Glomerular visceral epithelial cell (primary cell): ENCODE measurements around the gene ANKRD7.

Source experiments
- DNase-seq: peaks from one replicate; pipeline ENCODE4 v3.0.0-alpha.2; 2016; ENCODE audit errors: extremely low spot score

The ANKRD7 gene, protein sequence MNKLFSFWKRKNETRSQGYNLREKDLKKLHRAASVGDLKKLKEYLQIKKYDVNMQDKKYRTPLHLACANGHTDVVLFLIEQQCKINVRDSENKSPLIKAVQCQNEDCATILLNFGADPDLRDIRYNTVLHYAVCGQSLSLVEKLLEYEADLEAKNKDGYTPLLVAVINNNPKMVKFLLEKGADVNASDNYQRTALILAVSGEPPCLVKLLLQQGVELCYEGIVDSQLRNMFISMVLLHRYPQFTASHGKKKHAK

DNA sequence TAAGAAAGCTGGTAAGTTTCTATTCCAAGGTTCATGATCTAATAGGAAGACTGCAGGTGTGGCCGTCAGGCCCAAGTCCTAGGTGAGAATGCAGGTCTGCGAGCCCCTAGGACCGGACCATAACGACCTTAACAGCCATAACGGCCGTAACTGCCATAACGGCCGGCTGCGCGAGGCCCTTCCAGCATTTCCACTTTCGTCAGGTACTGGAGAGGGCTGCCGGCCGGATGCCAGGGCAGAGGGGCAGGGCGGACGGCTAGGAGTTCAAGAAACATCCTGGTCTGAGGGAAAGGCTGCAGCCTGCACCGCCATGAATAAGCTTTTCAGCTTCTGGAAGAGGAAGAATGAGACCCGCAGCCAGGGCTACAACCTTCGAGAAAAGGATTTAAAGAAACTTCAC, at the start of gene ANKRD7:
Gene ANKRD7 (plus strand): TSS at position 184 of the 400 bp plus-strand sequence. CDS start 127 bp downstream, at position 311.
- no peak for DNase-seq

DNA sequence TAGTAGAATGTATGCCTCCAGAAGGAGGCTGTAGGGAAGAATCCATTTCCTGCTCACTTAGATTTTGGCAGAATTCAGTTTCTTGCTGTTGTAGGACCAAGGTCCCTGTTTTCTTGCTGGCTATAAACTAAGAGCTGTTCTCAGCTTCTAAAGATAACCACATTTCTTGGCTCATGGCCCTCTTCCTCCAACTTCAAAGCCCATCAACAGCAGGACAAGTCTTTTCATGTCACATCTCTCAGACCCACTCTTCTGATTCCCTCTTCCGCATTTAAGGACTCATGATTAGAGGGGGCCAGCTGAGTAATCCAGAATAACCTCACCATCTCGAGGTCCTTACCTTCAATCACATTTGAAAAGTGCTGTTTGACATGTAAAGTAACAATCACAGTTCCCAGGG, 48.8 kb upstream of the ANKRD7 start:
- DNase-seq: no peak

DNA sequence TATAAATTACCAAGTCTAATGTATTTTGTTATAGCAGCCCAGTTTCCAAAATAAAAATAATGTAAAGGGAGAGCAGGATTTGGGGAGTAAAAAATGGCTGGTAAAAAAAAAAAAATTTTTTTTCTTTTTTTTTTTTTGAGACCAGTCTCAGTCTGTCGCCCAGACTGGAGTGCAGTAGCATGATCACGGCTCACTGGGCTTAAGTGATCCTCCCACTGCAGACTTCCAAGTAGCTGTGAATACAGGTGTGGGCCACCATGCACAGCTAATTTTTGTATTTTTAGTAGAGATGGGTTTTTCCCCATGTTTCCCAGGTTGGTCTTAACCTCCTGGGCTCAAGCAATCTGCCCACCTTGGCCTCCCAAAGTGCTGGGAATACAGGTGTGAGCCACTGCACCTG, 45.3 kb upstream of the ANKRD7 start:
- DNase-seq: no peak

DNA sequence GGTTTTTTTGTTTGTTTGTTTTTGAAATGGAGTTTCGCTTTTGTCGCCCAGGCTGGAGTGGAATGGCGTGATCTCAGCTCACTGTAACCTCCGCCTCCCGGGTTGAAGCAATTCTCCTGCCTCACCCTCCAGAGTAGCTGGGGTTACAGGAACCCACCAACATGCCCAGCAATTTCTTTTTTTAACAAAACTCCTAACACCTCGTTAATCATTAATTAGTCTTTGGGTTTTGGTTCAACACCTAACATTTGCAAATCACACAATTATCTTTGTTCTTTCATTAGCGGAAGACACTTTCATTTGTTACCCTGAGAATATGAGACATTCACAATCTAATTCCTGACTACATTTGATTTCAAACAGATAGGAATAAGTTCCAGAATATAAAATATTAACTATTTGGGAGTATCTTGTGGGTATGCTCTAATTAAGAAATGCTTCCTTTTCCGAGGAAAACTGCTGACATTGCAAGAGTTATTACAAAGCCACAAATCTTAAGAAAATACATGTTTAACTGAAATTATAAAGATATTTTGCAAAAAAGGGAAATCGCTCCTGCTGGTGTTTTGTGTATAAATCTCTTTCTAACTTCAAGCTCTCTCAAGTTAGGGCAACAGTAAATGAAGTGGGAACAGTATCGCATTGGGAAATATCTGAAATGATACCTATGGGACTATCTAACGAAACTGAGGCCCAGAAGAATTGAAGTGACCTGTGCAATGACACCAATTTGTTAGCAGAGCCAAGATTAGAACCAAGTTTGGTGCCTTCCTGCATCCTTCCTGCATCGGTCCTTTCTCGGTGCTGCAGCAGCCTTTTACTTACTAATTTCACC, 41.7 kb upstream of the ANKRD7 start:
- no peak for DNase-seq

DNA sequence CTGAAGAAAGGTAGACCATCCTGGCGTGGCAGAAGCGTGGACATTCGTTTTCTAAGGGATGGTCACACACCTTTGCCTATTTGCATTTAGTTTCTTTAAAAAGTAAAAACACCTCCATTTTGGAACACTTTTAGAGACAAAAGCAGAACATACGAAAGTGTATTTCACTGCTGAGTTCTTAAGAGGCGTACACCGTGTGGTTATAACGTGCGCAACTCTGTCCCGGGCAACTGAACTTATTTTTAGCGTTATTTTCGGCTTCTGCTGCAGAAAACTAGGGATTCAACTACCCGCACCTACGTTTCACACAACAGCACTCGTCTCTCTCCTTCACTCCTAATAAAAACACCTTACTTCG, 41.1 kb upstream of the ANKRD7 start:
- DNase-seq: no peak

DNA sequence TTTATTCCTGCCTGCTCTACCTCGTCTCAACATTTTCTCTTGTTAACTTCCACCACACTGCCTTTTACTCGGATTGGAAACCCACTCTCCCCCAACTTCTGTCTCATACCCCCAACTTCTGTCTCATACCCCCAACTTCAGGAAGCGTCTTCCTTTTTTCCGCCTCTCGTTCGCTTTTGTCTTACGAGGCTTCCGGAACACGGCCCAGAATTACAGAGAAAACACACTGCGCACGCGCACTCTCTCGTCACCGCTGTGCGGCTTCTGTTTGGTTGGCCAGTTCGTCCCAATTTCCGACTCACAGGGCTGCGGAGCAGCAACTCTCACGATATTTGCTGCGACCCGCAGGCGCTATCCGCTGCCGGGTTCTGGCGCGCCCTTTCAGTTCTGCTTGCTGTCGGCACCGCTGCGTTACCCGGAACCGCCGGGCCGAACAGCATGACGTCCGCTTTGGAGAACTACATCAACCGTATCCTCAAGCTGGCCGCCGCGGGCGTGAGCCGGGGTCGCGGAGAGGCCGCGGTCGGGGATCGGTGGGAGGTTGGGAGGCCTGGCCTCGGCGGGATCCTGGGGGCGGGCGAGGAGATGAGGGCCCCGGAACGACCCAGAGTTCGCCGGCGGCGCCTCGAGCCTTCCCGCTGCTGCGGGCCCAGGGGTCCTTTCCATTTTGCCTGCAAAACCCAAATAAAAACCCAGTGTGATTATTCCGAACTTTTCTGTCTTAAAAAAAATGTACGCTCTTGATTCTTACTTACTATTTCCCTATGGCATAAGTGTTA, 40.5 kb upstream of the ANKRD7 start, which contains the start of gene LSM8:
Gene LSM8 (plus strand): TSS at position 379 of the 779 bp plus-strand sequence. CDS start 60 bp downstream, at position 439.
- DNase-seq: peak; percentile 98

DNA sequence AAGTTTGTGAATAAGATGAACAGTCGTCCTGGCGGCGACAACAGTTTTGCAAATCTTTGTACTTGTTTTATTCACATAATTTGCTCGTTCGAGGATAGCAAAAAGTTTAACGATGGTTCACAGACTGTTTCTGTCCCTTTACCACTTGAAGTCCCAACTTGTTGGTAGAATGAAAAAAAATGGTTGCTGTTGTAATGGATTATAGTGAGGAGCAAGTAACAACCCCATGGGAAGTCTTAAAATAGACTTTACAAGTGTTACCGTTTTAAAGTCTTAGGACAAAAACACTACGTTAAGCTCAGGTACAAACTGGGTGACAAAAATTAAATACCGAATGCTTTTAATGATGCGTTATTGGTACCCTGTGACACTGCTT, 40.0 kb upstream of the ANKRD7 start:
- DNase-seq: no peak

DNA sequence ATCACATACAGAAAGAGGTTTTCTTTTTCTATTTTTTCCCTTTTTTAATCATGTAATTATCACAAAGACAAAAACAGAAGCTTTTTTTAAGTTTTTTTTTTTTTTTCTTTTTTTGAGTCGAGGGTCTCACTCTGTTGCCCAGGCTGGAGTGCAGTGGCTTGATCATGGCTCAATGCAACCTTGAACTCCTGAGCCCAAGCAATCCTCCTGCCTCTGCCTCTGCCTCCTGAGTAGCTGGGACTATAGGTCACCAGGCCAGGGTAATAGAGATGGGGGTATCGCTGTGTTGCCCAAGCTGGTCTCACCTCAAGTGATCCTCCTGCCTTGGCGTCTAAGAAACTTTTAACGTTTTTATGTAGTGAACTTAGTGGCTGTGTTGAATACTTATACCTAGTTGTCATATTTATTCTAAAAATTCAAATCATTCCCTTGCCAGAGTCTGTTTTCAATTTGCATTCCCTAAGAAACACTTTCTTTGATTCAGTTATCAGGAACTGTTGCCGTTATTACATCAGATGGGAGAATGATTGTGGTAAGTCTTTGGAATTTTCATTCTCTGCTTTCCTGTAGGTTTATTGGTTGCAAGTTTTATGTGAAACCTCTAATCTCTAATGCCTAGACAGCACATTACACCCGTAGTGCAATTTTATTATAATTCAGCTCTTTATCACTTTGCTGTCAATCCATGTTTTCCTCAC, 39.2 kb upstream of the ANKRD7 start:
- DNase-seq: no peak

DNA sequence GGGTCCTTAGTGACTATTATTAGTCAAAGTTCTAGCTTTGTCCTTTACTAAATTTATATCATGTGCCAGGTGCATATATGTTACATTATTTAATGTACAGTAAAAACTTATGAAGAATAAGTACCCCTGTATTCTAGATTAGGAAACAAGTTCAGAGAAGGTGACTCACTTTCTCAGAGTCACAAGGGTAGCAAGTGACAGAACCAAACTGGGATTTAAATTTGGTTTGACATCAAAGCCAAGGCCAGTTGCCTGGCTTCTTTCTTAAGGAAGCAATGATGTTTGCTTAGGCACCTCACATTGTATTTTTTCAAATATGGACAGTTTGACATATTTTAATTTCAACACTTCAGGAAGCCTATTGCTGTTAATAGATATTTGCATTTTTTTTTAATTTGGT, 38.0 kb upstream of the ANKRD7 start:
- no peak for DNase-seq

DNA sequence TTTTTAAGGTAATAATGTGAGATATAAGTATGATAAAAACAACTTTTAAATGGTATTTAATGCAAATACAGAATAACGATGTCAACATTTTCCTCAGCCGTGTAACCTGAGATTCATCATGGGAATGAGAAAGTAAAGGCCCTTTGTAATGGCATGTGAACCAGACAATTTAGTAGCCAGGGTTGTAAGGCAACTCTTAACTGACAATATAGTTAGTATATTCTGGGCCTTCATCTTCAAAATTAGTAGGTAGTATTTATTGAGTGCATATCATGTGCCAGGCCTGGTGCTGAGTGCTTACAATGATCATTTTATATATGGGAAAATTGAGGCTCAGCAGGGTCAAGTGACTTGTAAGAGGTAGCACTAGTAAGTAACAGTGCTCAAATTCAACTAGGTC, 29.9 kb upstream of the ANKRD7 start:
- DNase-seq: no peak

DNA sequence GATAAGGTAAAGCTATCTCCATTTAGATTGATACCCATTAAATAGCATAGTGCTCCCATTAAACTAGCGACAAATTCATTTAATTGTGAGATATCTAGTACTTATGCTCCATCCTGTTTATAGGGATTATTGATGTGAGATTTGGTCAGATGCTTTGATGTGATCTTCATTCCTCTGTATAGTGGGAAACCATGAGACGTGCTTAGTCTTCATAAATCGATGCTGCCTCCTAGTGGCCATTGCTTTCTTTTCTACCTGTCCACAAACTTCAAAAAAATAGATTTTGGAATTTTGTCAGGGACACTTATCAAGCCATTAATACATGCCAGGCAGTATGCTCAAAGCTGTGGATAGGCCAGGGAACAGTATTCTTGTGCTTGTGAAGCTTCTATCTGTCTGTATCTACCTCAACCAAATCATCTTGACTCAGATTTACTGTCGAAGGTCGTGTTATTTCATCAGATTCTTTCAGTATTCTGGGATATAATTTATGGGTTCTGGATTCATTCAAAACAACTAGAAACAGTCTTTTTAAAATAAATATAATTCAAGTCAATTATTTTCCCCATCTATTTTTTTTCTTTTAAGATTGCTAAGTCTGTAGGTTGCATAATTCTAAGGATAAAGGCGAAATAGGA, 28.5 kb upstream of the ANKRD7 start:
- DNase-seq: peak; percentile 46

DNA sequence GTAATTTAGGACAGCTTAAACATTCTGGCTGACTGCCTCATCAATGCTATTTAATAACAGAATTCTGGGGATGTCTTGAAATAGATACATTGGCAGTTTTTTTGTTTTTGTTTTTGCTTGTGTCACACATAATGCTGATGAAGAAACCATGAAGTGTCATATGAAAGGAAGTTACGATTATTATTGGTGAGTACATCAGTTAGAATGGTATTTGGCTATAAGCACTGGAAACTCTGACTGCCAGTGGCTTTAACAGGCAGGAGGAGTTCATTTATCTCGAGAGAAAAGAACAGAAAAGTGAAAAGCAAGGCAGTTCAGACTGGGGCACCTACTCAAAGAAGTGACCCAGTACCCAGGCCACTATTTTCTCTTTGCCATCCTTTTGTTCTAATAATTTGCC, 22.4 kb upstream of the ANKRD7 start:
- no peak for DNase-seq

DNA sequence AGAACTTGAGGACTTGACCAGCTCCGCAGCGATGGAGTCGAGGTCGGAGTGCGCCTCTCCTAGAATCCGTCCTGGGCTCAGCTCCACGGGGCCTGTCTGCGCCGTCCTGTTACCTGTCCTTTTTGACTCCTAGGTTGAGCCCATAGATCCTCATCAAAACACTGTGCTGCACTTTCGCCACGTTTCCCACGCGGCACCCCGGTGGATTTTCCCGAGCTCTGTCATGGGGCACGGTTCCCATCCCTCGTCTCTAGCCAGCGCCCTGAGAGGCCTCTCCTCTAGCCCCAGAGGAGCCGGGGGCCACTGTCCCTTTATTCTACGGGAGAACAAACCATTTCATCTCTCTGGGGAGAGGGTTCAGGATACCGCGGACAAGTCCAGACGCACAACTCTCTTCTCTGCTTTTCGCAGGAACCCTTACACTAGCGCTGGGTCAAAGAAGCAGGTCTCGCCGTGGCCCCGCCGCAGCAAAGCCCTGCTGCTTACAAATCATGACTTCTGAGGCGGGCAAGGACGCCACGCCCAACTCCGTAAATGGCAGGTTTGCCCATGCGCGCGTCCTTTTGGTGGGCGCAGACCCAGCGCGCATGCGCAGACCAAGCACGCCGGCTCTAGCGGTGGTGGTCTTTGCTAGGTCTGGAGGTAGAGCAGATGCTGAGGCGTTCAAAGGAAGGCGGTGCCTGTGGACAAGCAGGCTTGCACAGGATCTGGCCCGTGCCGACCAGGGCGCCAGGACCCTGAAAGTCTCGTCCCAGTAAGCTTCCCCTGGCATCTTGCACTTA, 10.3 kb upstream of the ANKRD7 start:
- DNase-seq: peak; percentile 48

DNA sequence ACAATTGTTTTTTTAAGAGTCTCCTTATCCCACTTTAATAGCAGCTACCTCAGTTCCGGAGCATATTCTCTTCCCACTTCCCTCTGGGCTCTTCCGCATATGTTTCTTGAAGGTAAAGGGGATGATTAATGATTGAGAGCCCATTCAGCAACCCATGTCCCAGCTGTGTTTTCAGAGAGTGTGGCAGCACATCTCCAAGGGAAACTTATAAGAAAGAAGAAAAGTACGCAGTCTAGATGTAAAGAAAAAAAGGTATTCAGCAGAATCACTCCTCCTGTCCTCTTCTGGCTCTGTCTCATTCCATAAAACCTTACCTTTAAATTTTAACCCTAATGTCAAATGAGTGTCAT, 9.7 kb upstream of the ANKRD7 start:
- no peak for DNase-seq

DNA sequence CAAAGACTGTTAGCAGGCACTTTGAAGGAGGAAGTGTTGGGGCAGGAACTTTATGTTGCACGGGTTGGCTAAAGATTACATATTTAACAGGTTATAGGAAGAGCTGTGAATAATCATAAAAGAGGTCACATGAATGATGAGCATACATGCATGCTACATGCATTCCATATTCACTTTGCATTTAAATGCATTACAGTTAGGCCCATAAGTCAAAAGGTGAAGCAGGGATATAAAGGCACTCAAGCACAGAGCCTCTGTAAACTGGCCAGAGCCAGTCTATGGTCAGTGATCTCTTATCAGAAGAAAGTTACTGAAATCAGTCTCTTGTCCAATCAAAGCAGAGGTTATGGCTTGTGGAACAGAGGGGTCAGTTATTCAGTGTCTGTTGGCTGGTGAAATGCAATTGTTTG, 7.3 kb upstream of the ANKRD7 start:
- DNase-seq: no peak

DNA sequence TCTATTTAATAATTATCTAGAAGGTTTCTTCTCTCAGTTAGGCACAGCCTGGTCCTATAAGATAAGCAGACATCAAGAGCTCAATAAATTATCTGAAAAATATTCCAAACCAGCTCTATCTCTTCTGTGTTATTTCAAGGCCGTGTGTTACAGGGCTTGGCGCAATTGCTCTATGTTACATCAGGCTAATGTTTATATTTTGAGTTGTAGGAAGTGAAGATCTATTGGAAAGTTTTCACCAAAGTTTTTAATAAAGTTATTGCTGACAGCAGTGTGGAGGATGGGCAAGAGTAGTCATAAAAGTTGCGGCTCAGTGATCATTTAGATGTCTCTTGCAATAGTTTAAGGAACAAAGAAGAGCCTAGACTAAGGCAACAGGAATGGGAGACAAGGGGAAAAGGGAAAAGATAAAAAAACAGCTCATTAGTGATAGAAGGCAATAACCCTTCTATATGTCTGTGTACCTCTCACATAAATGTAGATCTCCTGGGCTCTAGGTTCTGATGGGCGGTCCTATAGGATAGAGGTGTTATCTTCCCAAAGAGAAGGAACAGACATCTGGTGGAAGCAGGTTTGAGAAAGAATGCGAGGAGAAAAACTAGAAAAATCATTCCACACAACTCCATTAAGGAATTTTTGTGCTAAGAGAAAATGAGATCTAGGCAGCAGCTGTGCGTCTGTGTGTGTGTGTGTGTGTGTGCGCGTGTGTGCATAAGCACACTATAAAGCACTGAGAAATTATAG, 5.9 kb upstream of the ANKRD7 start:
- DNase-seq: no peak

DNA sequence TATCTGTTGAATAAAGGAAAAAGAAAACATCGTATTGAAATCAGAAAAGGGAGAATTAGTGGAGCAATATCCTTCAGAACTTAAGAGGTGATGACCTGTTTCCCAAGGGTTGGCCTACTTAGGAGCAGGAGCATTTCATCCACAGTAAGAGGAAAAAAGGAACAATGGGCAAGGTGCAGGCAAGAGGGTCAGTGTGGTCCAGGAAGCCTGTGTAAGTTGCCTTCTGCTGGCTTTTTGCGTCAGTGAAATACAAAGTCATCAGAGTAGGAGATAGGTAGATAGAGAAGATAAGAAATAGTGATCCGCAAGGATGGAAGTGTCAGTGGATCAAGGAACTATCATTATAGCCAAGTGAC, 5.4 kb upstream of the ANKRD7 start:
- no peak for DNase-seq

DNA sequence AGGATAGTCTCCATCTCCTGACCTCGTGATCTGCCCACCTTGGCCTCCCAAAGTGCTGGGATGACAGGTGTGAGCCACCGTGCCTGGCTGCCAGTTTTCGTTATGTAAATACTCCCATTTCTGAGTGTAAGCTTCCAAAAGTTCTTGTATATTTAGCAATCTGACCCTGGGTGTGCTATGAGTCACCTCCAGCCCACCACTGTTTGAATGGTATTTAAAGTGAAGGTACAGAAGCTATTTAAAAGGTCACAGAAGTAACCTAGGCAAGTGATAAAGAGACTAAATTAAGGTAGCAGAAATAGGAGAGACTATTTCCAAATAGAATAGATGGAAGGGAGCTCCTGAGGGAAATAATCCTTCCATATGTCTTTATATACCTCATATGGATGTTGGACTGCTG, 3.9 kb upstream of the ANKRD7 start:
- DNase-seq: no peak

DNA sequence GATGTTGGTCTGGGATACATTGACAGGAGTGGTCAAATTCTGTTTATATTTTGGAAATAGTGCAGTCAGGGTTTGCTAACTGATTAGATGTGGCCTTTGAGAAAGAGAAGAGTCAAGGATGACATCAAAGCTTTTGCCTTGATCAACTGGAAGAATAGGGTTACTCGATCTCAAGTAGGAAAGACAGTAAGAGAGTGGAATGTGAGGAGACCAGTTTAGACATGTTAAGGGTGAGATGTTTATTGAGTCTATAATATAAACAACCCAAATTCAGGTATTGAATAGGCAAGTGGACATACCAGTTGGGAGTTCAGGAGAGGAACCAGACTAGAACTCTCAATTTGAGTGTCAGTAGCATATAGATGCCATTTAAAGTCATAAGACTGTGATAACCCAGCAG, 1.9 kb upstream of the ANKRD7 start:
- no peak for DNase-seq

DNA sequence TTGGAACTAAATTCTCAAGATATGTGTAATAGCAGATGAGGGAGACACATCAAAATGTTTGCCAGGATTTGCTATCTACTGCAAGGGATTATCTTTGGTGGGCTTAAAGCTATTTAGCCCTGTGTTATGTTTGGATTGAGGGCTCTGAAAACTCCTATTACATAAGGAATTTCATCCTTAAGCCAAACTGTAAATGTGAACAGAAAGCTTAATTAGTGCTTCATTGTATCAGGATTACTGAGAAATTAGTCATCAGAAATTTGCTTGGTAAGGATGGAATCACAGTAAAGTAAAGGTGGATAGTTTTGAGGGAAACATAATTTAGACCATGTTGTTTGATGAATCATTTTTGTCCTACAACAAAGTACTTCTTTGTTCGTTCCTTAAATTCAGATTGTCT, 8.3 kb downstream of the ANKRD7 start:
- no peak for DNase-seq
